PC-9 (cell line): Measurements from ENCODE around the gene MSI2. TPM values are rescaled to one million over a fixed set of nuclear protein-coding genes. Genes with fewer than 3 reads are reported as not detected.

ENCODE experiments used
- BruUV-seq: library from RNA; stranded (reverse); fragments of 400-500 nt; replicated peaks from 2 replicates; lab custom pipeline; 2021; lab: Mats Ljungman, UMichigan
- CTCF ChIA-PET: fragments of 300-600 bp; sonication (Branson Sonifier 250); formaldehyde crosslinking; loops from one replicate; lab custom pipeline; 2022; ENCODE audit warnings: antibody characterized with exemption; lab: Charles Lee
- POLR2A ChIA-PET: fragments of 300-600 bp; sonication (Branson Sonifier 250); formaldehyde crosslinking; loops from one replicate; lab custom pipeline; 2022; ENCODE audit warnings: antibody characterized with exemption; ENCODE audit not compliant: unreplicated experiment; lab: Charles Lee
- DNase-seq, 2 experiments: peaks; one replicate each; pipeline versions ENCODE4 v3.0.0 to v3.0.0-alpha.2; 2015 to 2022; ENCODE audit warnings: mixed read lengths in 1 of 2
- H2AFZ ChIP-seq: fragments of 200-600 bp; sonication (generic); 2 replicates; pipeline ENCODE4 v1.8.1; 2017; ENCODE audit warnings: antibody characterized with exemption
- H3F3A ChIP-seq: fragments of 200-600 bp; sonication (generic); 2 replicates; pipeline ENCODE4 v1.8.1; 2017; ENCODE audit warnings: antibody characterized with exemption, mild to moderate bottlenecking, low read depth; ENCODE audit not compliant: insufficient read depth
- H3K27ac ChIP-seq: fragments of 200-600 bp; sonication (generic); 2 replicates; pipeline ENCODE4 v1.6.1; 2016; ENCODE audit warnings: mixed run types
- H3K27me3 ChIP-seq: fragments of 200-600 bp; sonication (generic); 2 replicates; pipeline ENCODE4 v1.6.1; 2016; ENCODE audit warnings: low read depth, mixed run types; ENCODE audit not compliant: insufficient read depth
- H3K36me3 ChIP-seq: fragments of 200-600 bp; sonication (generic); 2 replicates; pipeline ENCODE4 v1.6.1; 2016; ENCODE audit warnings: low read depth, mixed run types
- H3K4me1 ChIP-seq: fragments of 200-600 bp; sonication (generic); replicated peaks from 2 replicates; pipeline ENCODE4 v1.6.1; 2016; ENCODE audit warnings: mixed run types; ENCODE audit not compliant: insufficient read depth
- H3K4me2 ChIP-seq: fragments of 200-600 bp; sonication (generic); 2 replicates; pipeline ENCODE4 v1.6.1; 2017; ENCODE audit warnings: mixed run types
- H3K4me3 ChIP-seq: fragments of 200-600 bp; sonication (generic); 2 replicates; pipeline ENCODE4 v1.6.1; 2016; ENCODE audit warnings: mixed run types
- H3K79me2 ChIP-seq: fragments of 200-600 bp; sonication (generic); 2 replicates; pipeline ENCODE4 v1.6.1; 2017; ENCODE audit warnings: low read depth, mixed run types
- H3K9me2 ChIP-seq: fragments of 200-600 bp; sonication (generic); 2 replicates; pipeline ENCODE4 v1.8.1; 2017; ENCODE audit warnings: mild to moderate bottlenecking; ENCODE audit not compliant: insufficient read depth
- H3K9me3 ChIP-seq: fragments of 200-600 bp; sonication (generic); 2 replicates; pipeline ENCODE4 v1.8.1; 2016; ENCODE audit warnings: low read depth; ENCODE audit not compliant: insufficient read depth
- H4K20me1 ChIP-seq: fragments of 200-600 bp; sonication (generic); 2 replicates; pipeline ENCODE4 v1.8.1; 2017; ENCODE audit not compliant: insufficient read depth
- EZH2 ChIP-seq: fragments of 200-600 bp; sonication (generic); IDR thresholded peaks from 2 replicates; pipeline ENCODE4 v1.8.0; 2017; ENCODE audit warnings: antibody characterized with exemption, low read depth
- intact Hi-C: fragments of 100-400 bp; cut with micrococcal nuclease; formaldehyde crosslinking; loops from one replicate; pipeline ENCODE4 v1.10.0; 2022; ENCODE audit not compliant: unreplicated experiment
- total RNA-seq: library from RNA; stranded (reverse); gene quantifications from 2 replicates; pipeline ENCODE4 v1.2.3, GENCODE V29; 2021
- TF ChIP-seq, protein P1 (sequence below): fragments of 200-600 bp; sonication (generic); conservative IDR thresholded peaks from 2 replicates; pipeline ENCODE4 v1.6.1; 2017; ENCODE audit warnings: mixed run types, antibody characterized with exemption, mild to moderate bottlenecking, moderate library complexity

MSI2 gene
- total RNA-seq, 1 experiment from 2014 or later: 15.7 TPM

DNA sequence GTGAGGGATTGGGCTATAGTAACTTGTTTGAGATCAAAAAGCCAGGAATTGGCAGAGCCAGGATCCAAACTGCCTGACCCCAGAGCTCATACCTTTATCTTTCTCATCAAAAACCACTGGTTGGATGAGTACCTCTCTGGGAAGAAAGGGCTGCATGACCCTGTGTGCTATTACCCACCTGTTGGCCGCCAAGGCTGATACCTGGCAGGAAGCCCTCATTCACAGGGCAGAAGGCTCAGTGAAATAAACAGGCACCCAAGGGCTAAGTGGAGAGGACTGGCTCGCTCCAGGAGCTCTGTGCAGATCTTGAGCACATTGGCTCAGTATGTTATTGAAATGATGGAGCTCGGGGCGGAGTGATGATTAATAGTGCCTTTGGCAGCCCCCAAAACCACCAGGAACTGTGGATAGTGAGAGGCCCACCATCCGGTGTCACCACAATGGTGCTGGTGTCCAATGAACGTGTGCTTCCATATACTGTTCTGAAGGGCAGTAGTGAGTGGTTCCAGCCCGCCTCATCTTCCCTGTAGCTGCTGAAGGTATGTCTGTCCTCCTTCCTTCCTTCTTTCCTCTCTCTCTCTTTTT lies 197.6 kb downstream of the MSI2 start:
- no peak overlapping the region for H2AFZ ChIP-seq
- no peaks in the 10 kb centered on the region for H3K9me2 ChIP-seq
- H3K27ac ChIP-seq: no peak overlapping the region
- H4K20me1 ChIP-seq: no peaks in the 10 kb centered on the region
- no peaks in the 10 kb centered on the region for H3K36me3 ChIP-seq
- H3K9me3 ChIP-seq: no peaks in the 10 kb centered on the region
- peaks cover 3% of the 10 kb centered on the region; the same call in 1 of the 2 replicates for H3K4me1 ChIP-seq
- no peaks in the 10 kb centered on the region for H3F3A ChIP-seq
- no peak overlapping the region for H3K4me3 ChIP-seq
- no TSS peak for BruUV-seq
- ChIA-PET CTCF (interaction anchor here (0.6 kb wide), 1 partner anchor 51 kb away, joined by 3 read pairs; no protein-coding TSS in a partner anchor), POLR2A (no interaction called here)
- no peak for DNase-seq
- H3K79me2 ChIP-seq: no peaks in the 10 kb centered on the region
- TF ChIP-seq, protein P1, sequence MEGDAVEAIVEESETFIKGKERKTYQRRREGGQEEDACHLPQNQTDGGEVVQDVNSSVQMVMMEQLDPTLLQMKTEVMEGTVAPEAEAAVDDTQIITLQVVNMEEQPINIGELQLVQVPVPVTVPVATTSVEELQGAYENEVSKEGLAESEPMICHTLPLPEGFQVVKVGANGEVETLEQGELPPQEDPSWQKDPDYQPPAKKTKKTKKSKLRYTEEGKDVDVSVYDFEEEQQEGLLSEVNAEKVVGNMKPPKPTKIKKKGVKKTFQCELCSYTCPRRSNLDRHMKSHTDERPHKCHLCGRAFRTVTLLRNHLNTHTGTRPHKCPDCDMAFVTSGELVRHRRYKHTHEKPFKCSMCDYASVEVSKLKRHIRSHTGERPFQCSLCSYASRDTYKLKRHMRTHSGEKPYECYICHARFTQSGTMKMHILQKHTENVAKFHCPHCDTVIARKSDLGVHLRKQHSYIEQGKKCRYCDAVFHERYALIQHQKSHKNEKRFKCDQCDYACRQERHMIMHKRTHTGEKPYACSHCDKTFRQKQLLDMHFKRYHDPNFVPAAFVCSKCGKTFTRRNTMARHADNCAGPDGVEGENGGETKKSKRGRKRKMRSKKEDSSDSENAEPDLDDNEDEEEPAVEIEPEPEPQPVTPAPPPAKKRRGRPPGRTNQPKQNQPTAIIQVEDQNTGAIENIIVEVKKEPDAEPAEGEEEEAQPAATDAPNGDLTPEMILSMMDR: no peak
- no peak for TF ChIP-seq EZH2
- H3K4me2 ChIP-seq: no peak overlapping the region
- intact Hi-C loops: no loop called here
- H3K27me3 ChIP-seq: peaks cover 23% of the 10 kb centered on the region; the same call in 1 of the 2 replicates

DNA sequence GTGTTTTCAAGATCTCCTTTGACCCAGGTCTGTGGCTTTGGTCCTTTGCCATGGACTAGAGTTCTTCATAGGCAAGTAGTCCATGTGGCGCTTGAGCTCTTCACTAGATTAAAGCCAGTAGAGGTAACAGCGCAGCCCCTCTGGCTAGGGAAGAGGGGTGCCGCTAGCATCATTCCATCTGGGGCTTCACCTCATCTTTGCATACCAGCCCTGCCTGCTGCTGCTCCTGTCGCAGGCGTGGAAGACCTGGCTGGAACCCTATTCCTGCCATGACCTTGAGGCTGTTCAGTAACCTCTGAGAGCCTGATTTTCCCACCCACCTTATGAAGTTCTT lies 198.4 kb downstream of the MSI2 start:
- no peak overlapping the region for H2AFZ ChIP-seq
- H3K27ac ChIP-seq: no peak overlapping the region
- no peaks in the 10 kb centered on the region for H3F3A ChIP-seq
- no peak for DNase-seq
- H3K4me1 ChIP-seq: peaks cover 9% of the 10 kb centered on the region; the same call in 1 of the 2 replicates
- H3K9me2 ChIP-seq: no peaks in the 10 kb centered on the region
- no peaks in the 10 kb centered on the region for H3K36me3 ChIP-seq
- no peak for TF ChIP-seq EZH2
- TF ChIP-seq, protein P1: no peak
- ChIA-PET POLR2A (no interaction called here), CTCF (interaction anchor here (0.6 kb wide), 1 partner anchor 52 kb away, joined by 3 read pairs; no protein-coding TSS in a partner anchor)
- H3K4me3 ChIP-seq: no peak overlapping the region
- H3K9me3 ChIP-seq: no peaks in the 10 kb centered on the region
- H3K27me3 ChIP-seq: peaks cover 28% of the 10 kb centered on the region; the same call in 1 of the 2 replicates
- H4K20me1 ChIP-seq: no peaks in the 10 kb centered on the region
- intact Hi-C loops: no loop called here
- no TSS peak for BruUV-seq
- H3K4me2 ChIP-seq: no peak overlapping the region
- no peaks in the 10 kb centered on the region for H3K79me2 ChIP-seq

DNA sequence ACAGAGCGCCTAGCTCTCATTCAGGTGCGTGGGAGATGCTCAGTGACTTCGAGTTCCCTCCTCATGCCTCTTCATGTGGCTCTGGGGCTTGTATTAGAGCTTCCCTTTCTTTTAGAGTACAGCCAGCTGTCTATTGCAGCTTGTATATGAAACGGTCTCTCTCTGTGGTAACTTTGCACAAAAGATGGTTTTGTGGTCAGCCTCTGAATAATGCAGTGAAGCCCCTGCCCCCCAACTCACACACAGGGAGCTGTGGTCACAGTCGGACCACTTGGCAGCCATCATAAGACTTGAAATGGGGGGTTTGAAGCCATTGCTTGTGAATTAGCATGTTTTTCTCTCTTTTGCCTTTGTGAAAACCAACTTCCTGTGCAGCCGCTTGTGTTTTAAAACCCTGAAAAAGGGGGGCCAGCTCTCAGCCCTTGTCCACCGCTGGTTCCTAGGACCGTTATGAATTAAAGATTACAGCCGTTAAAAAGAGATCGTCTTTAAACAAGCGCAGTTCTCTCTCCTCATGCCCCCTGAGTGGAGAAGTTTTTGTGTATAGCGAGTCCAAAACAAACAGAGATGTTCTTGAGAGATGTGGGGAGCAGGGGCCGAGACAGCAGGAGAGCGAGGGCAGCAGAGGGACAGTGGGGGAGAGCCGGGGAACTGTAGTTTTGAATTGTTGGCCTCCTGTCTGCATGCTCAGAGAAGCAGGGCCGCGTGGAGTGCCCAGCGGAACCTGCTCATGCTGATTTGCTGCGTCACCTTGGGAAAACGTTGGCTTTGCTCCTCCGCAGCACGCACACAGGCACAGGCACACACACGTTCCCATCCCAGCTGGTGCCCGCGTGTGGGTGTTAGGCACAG lies 199.0 kb downstream of the MSI2 start:
- H3K9me3 ChIP-seq: no peaks in the 10 kb centered on the region
- no peak overlapping the region for H3K4me3 ChIP-seq
- H3K4me1 ChIP-seq: peaks cover 9% of the 10 kb centered on the region; the same call in 1 of the 2 replicates
- ChIA-PET POLR2A (no interaction called here), CTCF (no interaction called here)
- TF ChIP-seq, protein P1: no peak
- TF ChIP-seq EZH2: no peak
- H4K20me1 ChIP-seq: no peaks in the 10 kb centered on the region
- no peak for DNase-seq
- no peaks in the 10 kb centered on the region for H3K9me2 ChIP-seq
- intact Hi-C loops: no loop called here
- no TSS peak for BruUV-seq
- H3K4me2 ChIP-seq: no peak overlapping the region
- H3F3A ChIP-seq: no peaks in the 10 kb centered on the region
- H3K27me3 ChIP-seq: peaks cover 28% of the 10 kb centered on the region; the same call in 1 of the 2 replicates
- no peak overlapping the region for H3K27ac ChIP-seq
- H3K36me3 ChIP-seq: no peaks in the 10 kb centered on the region
- H3K79me2 ChIP-seq: no peaks in the 10 kb centered on the region
- no peak overlapping the region for H2AFZ ChIP-seq
